GM12878 (cell line): ENCODE results near the gene ATG12. TPM values are rescaled to one million over a fixed set of nuclear protein-coding genes. Genes with fewer than 3 reads are reported as not detected.
"Not testable (repeated sequence)": the region's sequence is repeated elsewhere in the genome, so short reads cannot be mapped to it uniquely, and the experiment has no call there.

Experiments used
- ATAC-seq: fragments of 200-7000 bp; cut with Tn5 transposase; 3 replicates; pipeline ENCODE4 v1.9.1; 2020; ENCODE audit warnings: mild to moderate bottlenecking, moderate library complexity
- BruUV-seq: library from RNA; stranded (reverse); fragments of 400-500 nt; replicated peaks from 2 replicates; lab custom pipeline; 2021; lab: Mats Ljungman, UMichigan
- CTCF ChIA-PET: fragments of 300-600 bp; sonication (Branson Sonifier 250); formaldehyde crosslinking; extraction: SDS; loops from one replicate; lab custom pipeline; 2021; ENCODE audit warnings: inconsistent platforms; lab: Yijun Ruan, JAX
- POLR2A ChIA-PET: fragments of 350-600 bp; formaldehyde crosslinking; extraction: SDS; loops from one replicate; lab custom pipeline; 2021; ENCODE audit warnings: inconsistent platforms; lab: Charles Lee
- RAD21 ChIA-PET: fragments of 300-600 bp; sonication (Branson Sonifier 250); formaldehyde crosslinking; loops from one replicate; lab custom pipeline; 2023; ENCODE audit warnings: antibody characterized with exemption; ENCODE audit not compliant: unreplicated experiment; lab: Charles Lee
- SMC1A ChIA-PET: fragments of 300-600 bp; sonication (Branson Sonifier 250); formaldehyde crosslinking; loops from one replicate; lab custom pipeline; 2023; ENCODE audit not compliant: unreplicated experiment, uncharacterized antibody; lab: Charles Lee
- DNase-seq: peaks from one replicate; pipeline ENCODE4 v3.0.0-alpha.2; 2011; ENCODE audit warnings: low read depth, low spot score
- FAIRE-seq: peaks from 3 replicates; lab custom pipeline; 2011; peaks lifted over from hg19 to GRCh38; lab: Jason Lieb, UNC
- H2AFZ ChIP-seq: 2 replicates; pipeline ENCODE4 v1.6.0; 2011; ENCODE audit warnings: low read depth, low read length, control low read depth; ENCODE audit not compliant: control insufficient read depth
- H3K27ac ChIP-seq: 2 replicates; pipeline ENCODE4 v1.5.1; 2011; ENCODE audit warnings: control low read depth; ENCODE audit not compliant: control insufficient read depth, insufficient read depth
- H3K27me3 ChIP-seq, 2 experiments: replicated peaks in 1 of 2; 2 replicates each; pipeline versions ENCODE4 v1.6.0 to v1.6.1; 2011; ENCODE audit warnings: low read length in 1 of 2; ENCODE audit not compliant: control insufficient read depth in 2 of 2, insufficient read depth in 2 of 2
- H3K36me3 ChIP-seq, 2 experiments: 2 replicates each; pipeline ENCODE4 v1.5.1; 2011; ENCODE audit warnings: low read length in 1 of 2; ENCODE audit not compliant: control insufficient read depth in 2 of 2, insufficient read depth in 2 of 2
- H3K4me1 ChIP-seq: 2 replicates; pipeline ENCODE4 v1.6.1; 2011; ENCODE audit warnings: mild to moderate bottlenecking, low read length, moderate library complexity, mixed read lengths; ENCODE audit not compliant: control insufficient read depth, insufficient read depth
- H3K4me2 ChIP-seq: 2 replicates; pipeline ENCODE4 v1.6.0; 2011; ENCODE audit warnings: control low read depth; ENCODE audit not compliant: control insufficient read depth, insufficient read depth
- H3K4me3 ChIP-seq: fragments of 200-600 bp; sonication (generic); 2 replicates; pipeline ENCODE4 v1.5.1; 2016
- H3K79me2 ChIP-seq: 2 replicates; pipeline ENCODE4 v1.6.0; 2011; ENCODE audit warnings: low read length; ENCODE audit not compliant: control insufficient read depth, insufficient read depth
- H3K9ac ChIP-seq: 2 replicates; pipeline ENCODE4 v1.8.0; 2011; ENCODE audit warnings: low read length, control low read depth, mixed read lengths; ENCODE audit not compliant: control insufficient read depth, insufficient read depth
- H3K9me3 ChIP-seq: replicated peaks from 3 replicates; pipeline ENCODE4 v1.5.1; 2011; ENCODE audit warnings: mild to moderate bottlenecking, low read length; ENCODE audit not compliant: control insufficient read depth, insufficient read depth
- H4K20me1 ChIP-seq: 2 replicates; pipeline ENCODE4 v1.6.0; 2011; ENCODE audit not compliant: control insufficient read depth, insufficient read depth
- BACH1 ChIP-seq: fragments of 450-650 bp; IDR thresholded peaks from 2 replicates; pipeline ENCODE4 v1.6.1; 2017; ENCODE audit warnings: mild to moderate bottlenecking, borderline replicate concordance
- E2F4 ChIP-seq: IDR thresholded peaks from 2 replicates; pipeline ENCODE4 v1.6.1; 2012; ENCODE audit warnings: low read depth, low read length, improper control_type of control experiment
- IKZF2 ChIP-seq, 2 experiments: fragments of 450-650 bp; IDR thresholded peaks; 2 replicates each; pipeline ENCODE4 v1.6.1; 2017; ENCODE audit warnings: mild to moderate bottlenecking in 2 of 2, moderate library complexity in 2 of 2
- PAX5 ChIP-seq: IDR thresholded peaks from 2 replicates; pipeline ENCODE4 v1.6.1; 2011; ENCODE audit warnings: low read depth, low read length, borderline replicate concordance
- POLR2A ChIP-seq: IDR thresholded peaks from 2 replicates; pipeline ENCODE4 v1.6.1; 2011; ENCODE audit warnings: low read depth, mild to moderate bottlenecking, low read length
- POLR2AphosphoS2 ChIP-seq: IDR thresholded peaks from 2 replicates; pipeline ENCODE4 v1.6.1; 2011; ENCODE audit warnings: low read depth, mild to moderate bottlenecking, low read length, improper control_type of control experiment, moderate library complexity
- POLR2AphosphoS5 ChIP-seq: IDR thresholded peaks from 2 replicates; pipeline ENCODE4 v1.6.1; 2011; ENCODE audit warnings: mild to moderate bottlenecking, low read length, inconsistent platforms
- RELA ChIP-seq: fragments of 450-650 bp; IDR thresholded peaks from 2 replicates; pipeline ENCODE4 v1.8.0; 2014; ENCODE audit warnings: borderline replicate concordance; ENCODE audit not compliant: partially characterized antibody
- SMC3 ChIP-seq: IDR thresholded peaks from 2 replicates; pipeline ENCODE4 v1.6.1; 2011; ENCODE audit warnings: low read length, improper control_type of control experiment, borderline replicate concordance
- ZZZ3 ChIP-seq: IDR thresholded peaks from 2 replicates; pipeline ENCODE4 v1.6.1; 2011; ENCODE audit warnings: low read depth; ENCODE audit not compliant: control insufficient read depth, insufficient read length
- WGBS: methylation state at CpG from one replicate; pipeline ENCODE4 v1.1.6; 2016; ENCODE audit warnings: low lambda C conversion rate; ENCODE audit not compliant: insufficient replicate concordance, insufficient coverage; ENCODE audit errors: missing lambda C conversion rate; 5-methylcytosine and 5-hydroxymethylcytosine counted together
- in situ Hi-C: fragments of 300-500 bp; cut with MboI; formaldehyde crosslinking; loops from 9 replicates; pipeline ENCODE4 v1.14.3; 2018; ENCODE audit warnings: mixed read lengths
- intact Hi-C: fragments of 100-400 bp; cut with micrococcal nuclease; formaldehyde crosslinking; loops from one replicate; pipeline ENCODE4 v1.14.2; 2022; ENCODE audit not compliant: unreplicated experiment
- polyA plus RNA-seq, 11 experiments: library from polyadenylated mRNA; depleted of rRNA in 4 of 11; unstranded in 6 of 11; stranded (reverse) in 5 of 11; fragments of >200 nt; fragmentation: Nextera tagmentation in 4 of 11; fragmentation: Illumina TruSeq in 1 of 11; extraction: Ambion mirVana in 4 of 11; extraction: Trizol in 1 of 11; gene quantifications; 1 replicate in 1 of 11; 2 replicates in 10 of 11; pipeline versions ENCODE4 v1.2.1 to v1.2.3, GENCODE V29; 2011 to 2016; ENCODE audit warnings: inconsistent platforms in 2 of 11, missing spikeins in 2 of 11, low read depth in 1 of 11
- total RNA-seq, 4 experiments: library from RNA; depleted of rRNA in 3 of 4; stranded (reverse); fragments of >200 nt in 3 of 4; fragmentation: Illumina TruSeq in 1 of 4; extraction: Trizol in 1 of 4; gene quantifications; 2 replicates each; pipeline versions ENCODE4 v1.2.1 to v1.2.3, GENCODE V29; 2013 to 2021
- TF ChIP-seq, protein P1 (sequence below), 3 experiments: IDR thresholded peaks in 2 of 3; conservative IDR thresholded peaks in 1 of 3; 2 replicates each; pipeline ENCODE4 v1.5.1; 2011; ENCODE audit warnings: low read depth in 3 of 3, low read length in 3 of 3, mild to moderate bottlenecking in 3 of 3, control low read depth in 2 of 3, moderate library complexity in 2 of 3, inconsistent platforms in 1 of 3, mixed read lengths in 1 of 3; ENCODE audit not compliant: control insufficient read depth in 2 of 3, insufficient read depth in 1 of 3; ENCODE audit errors: extremely low read depth in 1 of 3
- TF ChIP-seq, protein P2 (sequence below): fragments of 450-650 bp; conservative IDR thresholded peaks from 2 replicates; pipeline ENCODE4 v1.6.1; 2017; ENCODE audit warnings: mild to moderate bottlenecking, moderate library complexity

ATG12 gene
- total and polyA plus RNA-seq, 10 of the 15 experiments (the other 5 are each of a cell fraction or from before 2014, with no cell fraction given): 23.2 to 92.0 (median 58.6) TPM

DNA sequence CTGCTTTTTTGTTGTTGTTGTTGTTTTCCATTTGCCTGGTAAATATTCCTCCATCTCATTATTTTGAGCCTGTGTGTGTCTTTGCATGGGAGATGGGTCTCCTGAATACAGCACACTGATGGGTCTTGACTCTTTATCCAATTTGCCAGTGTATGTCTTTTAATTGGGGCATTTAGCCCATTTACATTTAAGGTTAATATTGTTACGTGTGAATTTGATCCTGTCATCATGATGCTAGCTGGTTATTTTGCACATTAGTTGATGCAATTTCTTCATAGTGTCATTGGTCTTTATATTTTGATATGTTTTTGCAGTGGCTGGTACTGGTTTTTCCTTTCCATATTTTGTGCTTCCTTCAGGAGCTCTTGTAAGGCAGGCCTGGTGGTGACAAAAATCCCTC lies 16.4 kb downstream of the ATG12 start:
- H3K4me2 ChIP-seq, SMC1A ChIA-PET, intact Hi-C loops, ATAC-seq, BruUV-seq, H4K20me1 ChIP-seq, H3K4me3 ChIP-seq, H3K9me3 ChIP-seq, H3K9ac ChIP-seq, RAD21 ChIA-PET, DNase-seq, FAIRE-seq, CTCF ChIA-PET, H3K27ac ChIP-seq, POLR2A ChIA-PET, H3K4me1 ChIP-seq, H3K27me3 ChIP-seq, H3K36me3 ChIP-seq, H3K79me2 ChIP-seq, H2AFZ ChIP-seq: not testable (repeated sequence)
- 94% methylated on average over 1 of the region's 1 CpG for WGBS
- in situ Hi-C loops: loop anchor here (25.0 kb wide), 1 partner anchor 237 kb away; no protein-coding TSS in a partner anchor

DNA sequence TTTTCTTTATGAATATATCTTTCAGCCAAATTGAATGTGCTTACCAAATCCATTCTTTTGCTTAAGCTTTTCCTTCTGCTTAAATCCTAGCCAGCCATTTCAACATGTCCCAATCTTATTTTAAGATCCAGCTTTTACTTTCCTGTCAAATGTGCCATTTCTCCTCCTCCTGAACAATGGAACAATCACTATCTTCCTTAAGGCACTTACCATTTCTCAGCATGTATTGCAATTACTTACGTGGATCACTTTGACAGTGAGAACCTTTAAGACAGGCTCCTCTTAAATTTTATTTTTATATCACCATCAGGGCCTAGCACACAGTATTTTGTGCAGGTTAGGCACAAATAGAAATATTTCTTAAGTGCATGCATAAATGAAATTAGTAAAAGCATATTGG lies 20.5 kb downstream of the ATG12 start:
- no peak for FAIRE-seq
- ChIA-PET POLR2A (no interaction called here), RAD21 (no interaction called here), SMC1A (interaction anchor here (0.7 kb wide), 1 partner anchor 9 kb away, joined by 3 read pairs; no protein-coding TSS in a partner anchor), CTCF (no interaction called here)
- in situ Hi-C loops: no loop called here
- BruUV-seq: no TSS peak
- H3K4me3 ChIP-seq: no peak overlapping the region
- ATAC-seq: no peak
- H3K4me1 ChIP-seq: no peaks in the 10 kb centered on the region
- H4K20me1 ChIP-seq: no peaks in the 10 kb centered on the region
- H3K9ac ChIP-seq: no peak overlapping the region
- no peaks in the 10 kb centered on the region for H3K79me2 ChIP-seq
- H3K27me3 ChIP-seq: peaks cover 8 to 15% of the 10 kb centered on the region in 2 experiments
- intact Hi-C loops: no loop called here
- DNase-seq: no peak
- no peaks in the 10 kb centered on the region for H3K36me3 ChIP-seq
- no peaks in the 10 kb centered on the region; the same call in 2 of the 3 replicates for H3K9me3 ChIP-seq
- no peak overlapping the region for H3K27ac ChIP-seq
- H2AFZ ChIP-seq: no peak overlapping the region
- WGBS: 44% methylated on average over 1 of the region's 1 CpG
- no peak overlapping the region for H3K4me2 ChIP-seq
- TF ChIP-seq POLR2AphosphoS5 (no peak), POLR2AphosphoS2 (no peak), E2F4 (no peak), BACH1 (no peak), PAX5 (no peak), RELA (no peak), ZZZ3 (no peak), IKZF2 (IDR thresholded peaks at IDR 0.05) (no peak), POLR2A (no peak), SMC3 (no peak)
- TF ChIP-seq, protein P1, sequence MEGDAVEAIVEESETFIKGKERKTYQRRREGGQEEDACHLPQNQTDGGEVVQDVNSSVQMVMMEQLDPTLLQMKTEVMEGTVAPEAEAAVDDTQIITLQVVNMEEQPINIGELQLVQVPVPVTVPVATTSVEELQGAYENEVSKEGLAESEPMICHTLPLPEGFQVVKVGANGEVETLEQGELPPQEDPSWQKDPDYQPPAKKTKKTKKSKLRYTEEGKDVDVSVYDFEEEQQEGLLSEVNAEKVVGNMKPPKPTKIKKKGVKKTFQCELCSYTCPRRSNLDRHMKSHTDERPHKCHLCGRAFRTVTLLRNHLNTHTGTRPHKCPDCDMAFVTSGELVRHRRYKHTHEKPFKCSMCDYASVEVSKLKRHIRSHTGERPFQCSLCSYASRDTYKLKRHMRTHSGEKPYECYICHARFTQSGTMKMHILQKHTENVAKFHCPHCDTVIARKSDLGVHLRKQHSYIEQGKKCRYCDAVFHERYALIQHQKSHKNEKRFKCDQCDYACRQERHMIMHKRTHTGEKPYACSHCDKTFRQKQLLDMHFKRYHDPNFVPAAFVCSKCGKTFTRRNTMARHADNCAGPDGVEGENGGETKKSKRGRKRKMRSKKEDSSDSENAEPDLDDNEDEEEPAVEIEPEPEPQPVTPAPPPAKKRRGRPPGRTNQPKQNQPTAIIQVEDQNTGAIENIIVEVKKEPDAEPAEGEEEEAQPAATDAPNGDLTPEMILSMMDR (IDR thresholded peaks at IDR 0.05 in 2 of 3, conservative IDR thresholded peaks at IDR 0.05 in 1 of 3; ENCODE audit: control insufficient read depth in 2 of 3, extremely low read depth in 1 of 3, insufficient read depth in 1 of 3, low read depth in 3 of 3, low read length in 3 of 3): no peak
- TF ChIP-seq, protein P2, sequence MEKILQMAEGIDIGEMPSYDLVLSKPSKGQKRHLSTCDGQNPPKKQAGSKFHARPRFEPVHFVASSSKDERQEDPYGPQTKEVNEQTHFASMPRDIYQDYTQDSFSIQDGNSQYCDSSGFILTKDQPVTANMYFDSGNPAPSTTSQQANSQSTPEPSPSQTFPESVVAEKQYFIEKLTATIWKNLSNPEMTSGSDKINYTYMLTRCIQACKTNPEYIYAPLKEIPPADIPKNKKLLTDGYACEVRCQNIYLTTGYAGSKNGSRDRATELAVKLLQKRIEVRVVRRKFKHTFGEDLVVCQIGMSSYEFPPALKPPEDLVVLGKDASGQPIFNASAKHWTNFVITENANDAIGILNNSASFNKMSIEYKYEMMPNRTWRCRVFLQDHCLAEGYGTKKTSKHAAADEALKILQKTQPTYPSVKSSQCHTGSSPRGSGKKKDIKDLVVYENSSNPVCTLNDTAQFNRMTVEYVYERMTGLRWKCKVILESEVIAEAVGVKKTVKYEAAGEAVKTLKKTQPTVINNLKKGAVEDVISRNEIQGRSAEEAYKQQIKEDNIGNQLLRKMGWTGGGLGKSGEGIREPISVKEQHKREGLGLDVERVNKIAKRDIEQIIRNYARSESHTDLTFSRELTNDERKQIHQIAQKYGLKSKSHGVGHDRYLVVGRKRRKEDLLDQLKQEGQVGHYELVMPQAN: no peak
